Measurements from ENCODE around the gene HEATR5B.

HEATR5B gene

GRCh38 chr2:37083873-37084794, at the start of gene HEATR5B, which contains the start of gene GPATCH11:
HEATR5B (minus strand) TSS chr2:37084372; CDS start chr2:37083414, 958 bp downstream.
GPATCH11 (plus strand) TSS chr2:37084518; CDS start chr2:37088382, 3,864 bp downstream.
- H3K27ac ChIP-seq (ENCODE audit: low read length), result peak within 1 kb of the TSS; percentile 72
- H3K4me3 ChIP-seq (ENCODE audit: low read depth in 1 of 2, low read length in 2 of 2), result peak within 1 kb of the TSS; percentile 96 to 97
- no peaks in the 10 kb centered on the region for H3K27me3 ChIP-seq (ENCODE audit: low read depth, low read length)
- peaks cover 6 to 25% of the 10 kb centered on the region in 2 donors for H3K4me1 ChIP-seq (ENCODE audit: control insufficient read depth in 1 of 2, insufficient read depth in 2 of 2, low read length in 2 of 2)
- peaks cover 0 to 12% of the 10 kb centered on the region in 2 donors for H3K36me3 ChIP-seq (ENCODE audit: control insufficient read depth in 1 of 2, insufficient read depth in 2 of 2, low read length in 2 of 2)
- no peaks in the 10 kb centered on the region for H3K9me3 ChIP-seq (ENCODE audit: control insufficient read depth in 1 of 2, low read length in 2 of 2)

GRCh38 chr2:37132914-37133313, 48.7 kb upstream of the HEATR5B start:
- Histone ChIP-seq H3K36me3 (ENCODE audit: control insufficient read depth in 1 of 2, insufficient read depth in 2 of 2, low read length in 2 of 2) (peaks cover 42 to 83% of the 10 kb centered on the region in 2 donors), H3K9me3 (ENCODE audit: control insufficient read depth in 1 of 2, low read length in 2 of 2) (no peaks in the 10 kb centered on the region), H3K27ac (ENCODE audit: low read length) (no peak overlapping the region), H3K4me1 (ENCODE audit: control insufficient read depth in 1 of 2, insufficient read depth in 2 of 2, low read length in 2 of 2) (no peaks in the 10 kb centered on the region), H3K27me3 (ENCODE audit: low read depth, low read length) (no peaks in the 10 kb centered on the region), H3K4me3 (ENCODE audit: low read depth in 1 of 2, low read length in 2 of 2) (no peak overlapping the region)

GRCh38 chr2:37125416-37125815, 41.2 kb upstream of the HEATR5B start:
- Histone ChIP-seq H3K4me3 (ENCODE audit: low read depth in 1 of 2, low read length in 2 of 2) (no peak overlapping the region), H3K27me3 (ENCODE audit: low read depth, low read length) (no peaks in the 10 kb centered on the region), H3K4me1 (ENCODE audit: control insufficient read depth in 1 of 2, insufficient read depth in 2 of 2, low read length in 2 of 2) (no peaks in the 10 kb centered on the region), H3K9me3 (ENCODE audit: control insufficient read depth in 1 of 2, low read length in 2 of 2) (no peaks in the 10 kb centered on the region), H3K27ac (ENCODE audit: low read length) (no peak overlapping the region), H3K36me3 (ENCODE audit: control insufficient read depth in 1 of 2, insufficient read depth in 2 of 2, low read length in 2 of 2) (peaks cover 29 to 64% of the 10 kb centered on the region in 2 donors)

- Histone ChIP-seq H3K4me3 (ENCODE audit: low read depth in 1 of 2, low read length in 2 of 2) (no peak overlapping the region), H3K9me3 (ENCODE audit: control insufficient read depth in 1 of 2, low read length in 2 of 2) (no peaks in the 10 kb centered on the region), H3K4me1 (ENCODE audit: control insufficient read depth in 1 of 2, insufficient read depth in 2 of 2, low read length in 2 of 2) (no peaks in the 10 kb centered on the region), H3K27me3 (ENCODE audit: low read depth, low read length) (no peaks in the 10 kb centered on the region), H3K36me3 (ENCODE audit: control insufficient read depth in 1 of 2, insufficient read depth in 2 of 2, low read length in 2 of 2) (peaks cover 42 to 59% of the 10 kb centered on the region in 2 donors), H3K27ac (ENCODE audit: low read length) (no peak overlapping the region)
Observed at GRCh38 chr2:37119157-37119556, 35.0 kb upstream of the HEATR5B start.

GRCh38 chr2:37117566-37117965, 33.4 kb upstream of the HEATR5B start:
- Histone ChIP-seq H3K4me3 (ENCODE audit: low read depth in 1 of 2, low read length in 2 of 2) (no peak overlapping the region), H3K4me1 (ENCODE audit: control insufficient read depth in 1 of 2, insufficient read depth in 2 of 2, low read length in 2 of 2) (no peaks in the 10 kb centered on the region), H3K36me3 (ENCODE audit: control insufficient read depth in 1 of 2, insufficient read depth in 2 of 2, low read length in 2 of 2) (peaks cover 47 to 59% of the 10 kb centered on the region in 2 donors), H3K27ac (ENCODE audit: low read length) (no peak overlapping the region), H3K27me3 (ENCODE audit: low read depth, low read length) (no peaks in the 10 kb centered on the region), H3K9me3 (ENCODE audit: control insufficient read depth in 1 of 2, low read length in 2 of 2) (no peaks in the 10 kb centered on the region)

- no peaks in the 10 kb centered on the region for H3K9me3 ChIP-seq (ENCODE audit: control insufficient read depth in 1 of 2, low read length in 2 of 2)
- H3K27ac ChIP-seq (ENCODE audit: low read length), result no peak overlapping the region
- no peaks in the 10 kb centered on the region for H3K4me1 ChIP-seq (ENCODE audit: control insufficient read depth in 1 of 2, insufficient read depth in 2 of 2, low read length in 2 of 2)
- peaks cover 43 to 62% of the 10 kb centered on the region in 2 donors for H3K36me3 ChIP-seq (ENCODE audit: control insufficient read depth in 1 of 2, insufficient read depth in 2 of 2, low read length in 2 of 2)
- no peaks in the 10 kb centered on the region for H3K27me3 ChIP-seq (ENCODE audit: low read depth, low read length)
- no peak overlapping the region for H3K4me3 ChIP-seq (ENCODE audit: low read depth in 1 of 2, low read length in 2 of 2)
Observed at GRCh38 chr2:37111958-37112357, 27.8 kb upstream of the HEATR5B start.

- Histone ChIP-seq H3K27me3 (ENCODE audit: low read depth, low read length) (no peaks in the 10 kb centered on the region), H3K9me3 (ENCODE audit: control insufficient read depth in 1 of 2, low read length in 2 of 2) (no peaks in the 10 kb centered on the region), H3K27ac (ENCODE audit: low read length) (no peak overlapping the region), H3K36me3 (ENCODE audit: control insufficient read depth in 1 of 2, insufficient read depth in 2 of 2, low read length in 2 of 2) (peaks cover 42 to 52% of the 10 kb centered on the region in 2 donors), H3K4me3 (ENCODE audit: low read depth in 1 of 2, low read length in 2 of 2) (no peak overlapping the region), H3K4me1 (ENCODE audit: control insufficient read depth in 1 of 2, insufficient read depth in 2 of 2, low read length in 2 of 2) (no peaks in the 10 kb centered on the region)
Observed at GRCh38 chr2:37110306-37111212, 26.4 kb upstream of the HEATR5B start.

GRCh38 chr2:37109523-37109922, 25.4 kb upstream of the HEATR5B start:
- Histone ChIP-seq H3K36me3 (ENCODE audit: control insufficient read depth in 1 of 2, insufficient read depth in 2 of 2, low read length in 2 of 2) (peaks cover 40 to 53% of the 10 kb centered on the region in 2 donors), H3K27me3 (ENCODE audit: low read depth, low read length) (no peaks in the 10 kb centered on the region), H3K9me3 (ENCODE audit: control insufficient read depth in 1 of 2, low read length in 2 of 2) (no peaks in the 10 kb centered on the region), H3K4me1 (ENCODE audit: control insufficient read depth in 1 of 2, insufficient read depth in 2 of 2, low read length in 2 of 2) (no peaks in the 10 kb centered on the region), H3K4me3 (ENCODE audit: low read depth in 1 of 2, low read length in 2 of 2) (no peak overlapping the region), H3K27ac (ENCODE audit: low read length) (no peak overlapping the region)

GRCh38 chr2:37105150-37105549, 21.0 kb upstream of the HEATR5B start:
- no peak overlapping the region for H3K27ac ChIP-seq (ENCODE audit: low read length)
- peaks cover 48 to 56% of the 10 kb centered on the region in 2 donors for H3K36me3 ChIP-seq (ENCODE audit: control insufficient read depth in 1 of 2, insufficient read depth in 2 of 2, low read length in 2 of 2)

GRCh38 chr2:37104178-37104577, 20.0 kb upstream of the HEATR5B start:
- no peaks in the 10 kb centered on the region for H3K4me1 ChIP-seq (ENCODE audit: control insufficient read depth in 1 of 2, insufficient read depth in 2 of 2, low read length in 2 of 2)
- no peak overlapping the region for H3K27ac ChIP-seq (ENCODE audit: low read length)
- no peaks in the 10 kb centered on the region for H3K27me3 ChIP-seq (ENCODE audit: low read depth, low read length)
- no peaks in the 10 kb centered on the region for H3K9me3 ChIP-seq (ENCODE audit: control insufficient read depth in 1 of 2, low read length in 2 of 2)
- no peak overlapping the region for H3K4me3 ChIP-seq (ENCODE audit: low read depth in 1 of 2, low read length in 2 of 2)
- H3K36me3 ChIP-seq (ENCODE audit: control insufficient read depth in 1 of 2, insufficient read depth in 2 of 2, low read length in 2 of 2), result peaks cover 42 to 57% of the 10 kb centered on the region in 2 donors

More at GRCh38 chr2:37105150-37105549, 21.0 kb upstream of the HEATR5B start:
- Histone ChIP-seq H3K27me3 (ENCODE audit: low read depth, low read length) (no peaks in the 10 kb centered on the region), H3K4me1 (ENCODE audit: control insufficient read depth in 1 of 2, insufficient read depth in 2 of 2, low read length in 2 of 2) (no peaks in the 10 kb centered on the region), H3K9me3 (ENCODE audit: control insufficient read depth in 1 of 2, low read length in 2 of 2) (no peaks in the 10 kb centered on the region), H3K4me3 (ENCODE audit: low read depth in 1 of 2, low read length in 2 of 2) (no peak overlapping the region)

GRCh38 chr2:37102588-37102987, 18.4 kb upstream of the HEATR5B start:
- Histone ChIP-seq H3K4me1 (ENCODE audit: control insufficient read depth in 1 of 2, insufficient read depth in 2 of 2, low read length in 2 of 2) (no peaks in the 10 kb centered on the region), H3K27ac (ENCODE audit: low read length) (no peak overlapping the region), H3K27me3 (ENCODE audit: low read depth, low read length) (no peaks in the 10 kb centered on the region), H3K36me3 (ENCODE audit: control insufficient read depth in 1 of 2, insufficient read depth in 2 of 2, low read length in 2 of 2) (peaks cover 35 to 49% of the 10 kb centered on the region in 2 donors), H3K4me3 (ENCODE audit: low read depth in 1 of 2, low read length in 2 of 2) (no peak overlapping the region), H3K9me3 (ENCODE audit: control insufficient read depth in 1 of 2, low read length in 2 of 2) (no peaks in the 10 kb centered on the region)

All from muscle layer of duodenum (tissue), 2 donors.